GM19025 (cell line): ENCODE measurements around the gene ACVR1.

Experiments used
- ATAC-seq: cut with Tn5 transposase; IDR thresholded peaks from one replicate; pipeline ENCODE4 v1.9.1; 2021; ENCODE audit warnings: mild to moderate bottlenecking, low read depth, moderate library complexity; ENCODE audit not compliant: unreplicated experiment

ACVR1 gene

DNA sequence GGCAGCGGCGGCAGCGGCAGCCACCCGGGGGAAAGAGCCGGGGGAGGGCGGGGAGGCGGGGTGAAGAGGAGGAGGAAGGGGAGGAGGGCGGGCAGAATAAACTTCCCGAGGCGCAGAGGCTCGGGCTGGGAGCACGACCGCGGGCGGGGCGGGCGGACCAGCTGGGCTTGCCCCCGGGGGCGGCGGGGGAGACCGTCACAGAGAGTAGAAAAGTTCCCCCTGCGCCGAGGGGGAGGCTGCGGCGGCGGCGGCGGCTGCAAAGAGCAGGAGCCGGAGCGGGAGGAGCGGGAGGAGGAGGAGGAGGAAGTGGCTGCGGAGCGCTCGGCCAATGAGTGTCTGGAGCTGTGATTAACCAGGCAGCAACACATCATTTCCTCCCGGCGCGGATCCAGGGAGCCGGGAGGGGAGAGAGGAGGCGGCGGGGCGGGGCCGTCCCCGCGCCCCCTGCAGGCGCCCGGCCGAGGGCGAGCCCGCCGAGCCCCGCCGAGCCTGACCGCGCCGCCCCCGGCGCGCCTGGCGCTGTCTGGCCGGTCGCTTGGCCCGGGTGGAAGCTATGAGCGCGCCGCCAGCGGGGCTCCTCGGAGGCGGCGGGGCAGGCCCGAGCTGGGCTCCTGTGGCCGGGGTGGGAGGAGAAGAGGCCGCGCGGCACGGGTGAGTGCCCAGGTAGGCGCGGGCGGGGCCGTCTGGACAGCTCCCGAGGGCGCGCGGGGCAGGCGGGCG lies at the start of gene ACVR1:
Gene ACVR1, minus strand, starts transcription at position 265 of the 720 bp plus-strand sequence. CDS start 76,837 bp downstream, outside the sequence.
- ATAC-seq: peak; percentile 77

DNA sequence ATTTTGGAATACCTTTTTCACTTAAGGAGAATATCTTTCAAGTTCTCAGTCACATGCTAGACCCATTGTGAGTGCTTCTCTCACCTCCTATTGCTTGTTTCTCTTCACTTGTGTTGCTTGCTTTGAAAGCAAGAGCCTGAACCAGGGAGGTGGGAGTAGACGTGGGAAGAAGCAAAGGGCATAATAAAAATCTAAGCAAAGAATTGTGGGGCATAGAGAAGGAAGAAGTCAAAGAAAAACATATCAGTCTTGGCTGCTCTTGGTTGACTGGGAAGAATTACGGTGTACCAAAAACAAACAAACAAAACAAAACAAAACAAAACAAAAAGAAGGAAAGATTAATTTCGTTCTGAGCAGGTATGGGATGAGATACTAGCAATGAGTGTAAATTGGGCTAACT lies 48.9 kb upstream of the ACVR1 start:
- ATAC-seq: no peak

DNA sequence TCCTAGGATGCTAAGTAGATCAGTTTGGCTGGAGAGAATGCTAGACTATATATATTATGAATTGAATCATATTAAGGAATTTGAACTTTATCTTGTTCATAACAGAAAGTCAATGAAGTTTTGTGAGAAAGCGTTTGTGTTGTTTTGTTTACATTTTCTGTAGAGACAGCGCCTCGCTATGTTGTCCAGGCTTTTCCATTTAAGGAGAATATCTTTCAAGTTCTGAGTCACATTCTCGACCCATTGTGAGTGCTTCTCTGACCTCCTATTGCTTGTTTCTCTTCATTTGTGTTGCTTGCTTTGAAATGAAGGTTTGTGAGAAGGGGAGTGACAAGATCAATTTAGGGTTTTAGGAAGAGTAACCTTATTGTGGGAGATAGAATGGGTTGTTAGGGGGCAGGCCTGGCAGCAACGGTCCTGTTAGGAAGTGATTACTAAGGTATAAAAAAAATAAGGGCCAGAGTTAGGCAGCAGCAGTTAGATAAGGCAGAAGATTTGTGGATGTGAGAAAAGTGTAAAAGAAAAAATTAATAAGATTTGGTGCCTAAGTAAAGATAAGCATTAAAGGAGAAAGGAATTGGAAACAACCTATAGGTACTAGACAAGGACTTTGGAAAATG lies 47.6 kb upstream of the ACVR1 start:
- ATAC-seq: no peak

DNA sequence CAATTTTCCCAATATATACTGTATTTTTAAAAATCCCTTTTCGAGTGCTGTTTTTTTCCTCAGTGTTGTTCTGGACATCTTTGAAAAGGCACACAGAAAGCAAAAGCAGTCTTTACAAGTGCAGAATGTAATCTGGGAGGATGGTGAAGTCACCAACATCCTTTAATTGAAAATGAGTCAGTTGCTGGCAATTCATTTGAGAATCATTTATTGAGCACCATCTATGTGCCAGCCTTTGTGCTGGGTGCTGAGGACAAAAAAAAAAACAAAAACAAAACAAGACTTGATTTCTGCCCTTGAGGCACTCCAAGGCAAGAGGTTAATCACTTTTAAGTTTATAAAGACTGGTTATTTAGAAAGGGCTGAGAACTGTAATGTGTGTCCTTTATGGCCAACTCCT lies 46.7 kb upstream of the ACVR1 start:
- ATAC-seq: no peak

DNA sequence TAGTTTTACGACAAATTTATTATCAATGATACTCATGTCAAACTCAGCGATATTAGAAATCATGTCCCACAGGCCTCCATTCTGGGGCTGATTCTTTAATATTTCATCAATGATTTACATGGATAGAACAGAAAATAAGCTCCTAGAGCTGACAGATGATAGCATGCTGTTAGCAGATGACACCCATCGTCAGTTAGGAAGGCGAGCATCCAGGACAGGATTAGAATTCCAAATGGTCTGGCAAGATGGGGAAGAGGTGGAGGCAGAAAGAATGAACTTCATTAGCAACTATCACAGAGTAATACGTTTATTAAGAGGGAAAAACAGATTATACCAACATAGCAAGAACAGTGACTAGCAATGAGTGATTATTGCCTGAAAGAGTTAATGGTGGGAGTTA lies 46.2 kb upstream of the ACVR1 start:
- no peak for ATAC-seq

DNA sequence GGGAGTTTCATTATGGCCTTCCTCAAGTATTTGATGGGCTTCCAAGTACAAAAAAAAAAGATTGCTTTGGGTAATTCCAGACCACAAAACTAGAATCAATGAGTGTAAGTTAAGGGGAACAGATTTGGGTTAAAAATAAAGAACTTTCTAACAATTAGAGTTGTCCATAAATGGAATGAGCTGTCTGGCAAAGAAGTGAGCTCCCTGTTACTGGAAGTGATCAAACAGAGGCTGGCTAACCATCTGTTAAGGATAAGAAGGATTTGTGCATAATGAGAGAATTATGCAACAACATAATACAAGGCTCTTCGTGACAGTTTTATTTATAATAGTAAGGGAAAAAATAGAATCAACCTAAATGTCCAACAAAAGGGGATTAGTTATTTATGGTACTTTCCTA lies 44.6 kb upstream of the ACVR1 start:
- no peak for ATAC-seq

DNA sequence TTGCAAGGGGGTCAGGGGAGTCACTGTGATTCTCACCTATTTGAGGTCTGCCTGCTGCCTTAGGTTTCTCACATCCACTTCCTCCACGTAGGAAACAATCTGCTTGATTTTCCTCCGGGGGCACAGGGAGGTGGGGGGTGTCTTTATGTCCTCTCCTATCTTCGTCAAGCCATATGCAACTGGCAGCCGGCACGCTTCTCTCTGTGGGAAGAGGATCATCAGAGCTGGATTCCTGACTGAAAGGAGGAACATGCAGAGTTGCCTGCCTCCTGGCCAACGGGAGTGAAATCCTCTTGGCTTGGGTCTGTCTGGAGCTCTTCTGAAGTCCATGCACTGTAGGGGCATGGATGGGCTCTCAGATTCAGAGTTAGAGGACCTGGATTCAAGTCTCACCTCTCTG lies 43.1 kb upstream of the ACVR1 start:
- ATAC-seq: no peak

DNA sequence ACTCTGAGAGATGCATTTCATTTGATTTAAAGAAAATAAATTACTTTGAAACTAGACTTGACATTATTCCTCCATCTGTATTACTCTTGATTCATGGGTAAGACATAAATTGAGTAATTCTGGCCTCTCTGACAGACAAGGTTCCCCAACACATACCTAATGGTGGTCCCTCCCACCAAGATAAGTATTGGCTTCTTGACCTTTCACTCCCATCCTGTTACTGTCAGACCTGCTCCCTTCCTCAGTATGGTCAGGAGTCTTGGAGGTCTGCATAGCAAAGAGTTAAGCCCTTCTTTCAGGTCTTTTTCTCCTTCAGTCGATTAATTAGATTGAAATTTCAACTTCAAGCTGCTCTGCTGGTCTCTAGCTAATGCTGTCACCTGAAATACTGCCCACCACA lies 42.2 kb upstream of the ACVR1 start:
- no peak for ATAC-seq

DNA sequence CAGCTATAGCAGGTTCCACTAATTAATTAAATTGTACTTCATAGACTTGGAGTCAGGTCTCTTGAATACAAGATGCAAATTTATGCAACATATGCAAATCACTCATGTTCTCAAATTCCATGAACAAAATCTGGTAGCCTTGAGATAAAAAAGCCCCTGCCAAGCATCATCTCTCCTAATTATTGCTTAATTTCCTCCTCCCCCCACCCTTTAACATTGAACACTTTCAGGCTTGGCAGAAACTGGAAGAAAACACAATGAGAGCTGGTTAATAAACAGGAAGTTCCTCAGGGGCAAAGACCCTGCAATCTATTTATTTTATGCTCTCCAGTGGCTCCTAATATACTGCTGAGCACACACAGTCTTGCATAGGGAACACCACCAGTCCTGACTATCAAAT lies 35.6 kb upstream of the ACVR1 start:
- ATAC-seq: no peak

DNA sequence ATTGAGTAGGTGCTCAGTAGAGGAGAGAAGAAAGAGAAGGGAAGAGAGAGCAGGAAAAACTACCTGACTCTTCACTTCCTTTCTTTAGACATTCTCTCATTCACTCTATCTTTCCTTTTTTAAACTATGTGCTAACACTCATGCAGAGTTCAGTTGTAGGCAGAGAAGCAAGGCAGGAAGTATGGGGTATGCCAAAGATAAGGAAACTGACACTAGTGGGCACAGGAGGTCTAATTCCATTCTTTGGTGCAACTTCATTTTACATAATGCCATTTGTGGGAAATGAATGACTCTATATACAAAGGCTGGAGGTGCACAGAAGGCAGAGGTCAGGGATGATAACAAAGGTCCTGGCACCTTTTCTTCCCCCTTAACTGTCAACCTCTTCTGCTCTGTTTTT lies 35.1 kb upstream of the ACVR1 start:
- ATAC-seq: no peak

DNA sequence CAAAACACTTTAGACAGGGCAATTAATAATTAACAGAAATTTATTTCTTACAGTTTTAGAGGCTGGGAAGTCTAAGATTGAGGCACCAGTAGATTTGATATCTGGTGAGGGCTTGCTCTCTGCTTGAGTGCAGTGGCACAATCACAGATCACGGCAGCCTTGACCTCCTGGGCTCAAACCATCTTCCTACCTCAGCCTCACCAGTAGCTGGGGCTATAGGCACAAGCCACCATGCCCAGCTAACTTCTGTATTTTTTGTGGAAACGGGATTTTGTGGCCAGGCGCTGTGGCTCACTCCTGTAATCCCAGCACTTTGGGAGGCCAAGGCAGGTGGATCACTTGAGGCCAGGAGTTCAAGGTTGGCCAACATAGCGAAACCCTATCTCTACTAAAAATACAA lies 29.0 kb upstream of the ACVR1 start:
- ATAC-seq: no peak

DNA sequence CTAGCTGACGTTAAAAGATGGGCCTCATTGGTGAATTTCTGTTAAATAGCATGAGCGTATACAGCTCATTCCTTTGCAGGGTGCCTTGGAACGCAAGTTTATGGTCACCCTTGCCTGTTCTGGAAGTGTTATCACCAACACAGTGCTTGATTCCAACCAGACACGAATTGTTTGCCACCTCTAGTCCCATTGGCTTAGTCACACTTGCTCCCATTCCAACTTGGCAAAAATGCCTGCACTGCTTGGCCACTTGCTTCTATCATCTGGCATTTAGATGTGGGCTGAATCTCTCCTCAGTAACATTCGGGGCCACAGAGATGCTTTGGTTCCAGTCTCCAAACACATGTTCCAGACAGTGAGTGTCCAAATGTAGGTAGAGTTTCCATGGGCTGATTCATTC lies 27.5 kb upstream of the ACVR1 start:
- ATAC-seq: no peak

DNA sequence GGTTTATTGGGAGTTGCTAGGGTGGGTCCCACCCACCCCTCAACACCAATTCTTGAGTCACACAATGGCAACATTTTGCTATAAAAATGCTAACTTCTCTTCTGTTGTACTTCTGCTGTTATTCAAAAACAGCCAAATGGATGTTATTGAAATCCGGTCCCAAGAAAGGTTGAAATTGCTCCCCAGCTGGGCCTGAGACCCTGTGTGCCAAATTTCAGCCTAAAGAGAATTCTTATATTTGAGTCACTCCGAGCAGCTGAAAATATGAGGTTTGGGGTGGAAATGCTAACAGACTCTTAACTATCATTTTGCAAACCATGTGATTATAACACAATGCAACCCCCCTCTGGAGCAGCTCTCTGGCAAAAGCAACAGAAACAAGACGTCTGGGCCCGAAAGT lies 27.0 kb upstream of the ACVR1 start:
- ATAC-seq: no peak

DNA sequence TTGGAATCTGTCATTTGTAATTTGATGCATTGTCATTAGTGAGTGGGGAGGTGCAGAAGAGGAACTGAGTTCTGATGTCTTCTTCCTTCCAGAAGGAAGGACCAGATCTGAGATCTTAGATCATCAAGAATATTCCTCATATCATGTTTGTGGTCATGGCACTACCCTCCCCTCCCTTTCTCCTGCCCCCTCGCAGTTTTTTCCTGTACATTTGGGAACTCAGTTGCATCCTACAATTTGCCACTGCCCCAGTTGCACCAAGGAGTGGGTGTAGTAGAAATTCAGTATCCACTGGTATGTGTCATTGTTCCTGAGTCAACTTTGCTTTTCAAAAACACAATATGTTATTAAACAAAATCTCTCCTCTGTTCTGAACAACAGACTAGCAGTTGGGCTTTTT lies 26.6 kb upstream of the ACVR1 start:
- no peak for ATAC-seq

DNA sequence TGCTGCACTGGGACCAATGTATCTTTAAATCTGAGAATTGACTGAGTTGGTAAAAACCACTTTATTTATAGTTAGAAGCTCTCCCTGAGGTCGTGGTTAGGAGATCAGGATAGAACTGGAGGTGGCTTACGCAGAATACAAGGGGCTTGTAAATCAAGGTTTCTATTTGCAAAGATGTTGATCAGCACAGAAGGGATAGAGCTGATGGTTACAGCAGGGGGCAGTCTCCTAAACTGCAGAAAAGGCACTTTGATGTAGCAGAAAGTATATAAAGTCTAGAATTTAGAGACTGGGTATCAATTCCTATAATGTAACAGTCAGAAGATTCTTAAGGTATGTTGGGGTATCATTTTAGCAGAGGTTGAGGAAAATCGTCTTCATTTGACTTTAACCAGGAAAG lies 25.2 kb upstream of the ACVR1 start:
- no peak for ATAC-seq

DNA sequence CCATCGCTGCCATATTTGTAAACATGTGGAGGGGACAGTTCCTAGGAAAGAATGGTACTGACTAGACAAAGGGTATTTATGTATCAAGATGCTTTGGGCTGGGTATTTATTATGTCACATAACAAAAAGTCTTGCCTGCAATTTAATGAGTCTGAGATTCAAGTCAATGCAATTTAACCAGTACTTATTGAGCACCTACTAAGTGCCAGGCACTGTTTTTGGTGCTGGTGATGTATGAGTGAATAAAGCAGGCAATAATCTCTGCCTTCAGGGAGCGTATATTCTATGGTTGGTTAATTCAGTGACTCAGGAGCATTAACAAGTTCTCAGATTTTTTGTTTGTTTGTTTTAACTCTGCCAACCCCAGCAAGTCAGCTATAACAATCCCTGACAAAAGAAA lies 24.6 kb upstream of the ACVR1 start:
- ATAC-seq: no peak

DNA sequence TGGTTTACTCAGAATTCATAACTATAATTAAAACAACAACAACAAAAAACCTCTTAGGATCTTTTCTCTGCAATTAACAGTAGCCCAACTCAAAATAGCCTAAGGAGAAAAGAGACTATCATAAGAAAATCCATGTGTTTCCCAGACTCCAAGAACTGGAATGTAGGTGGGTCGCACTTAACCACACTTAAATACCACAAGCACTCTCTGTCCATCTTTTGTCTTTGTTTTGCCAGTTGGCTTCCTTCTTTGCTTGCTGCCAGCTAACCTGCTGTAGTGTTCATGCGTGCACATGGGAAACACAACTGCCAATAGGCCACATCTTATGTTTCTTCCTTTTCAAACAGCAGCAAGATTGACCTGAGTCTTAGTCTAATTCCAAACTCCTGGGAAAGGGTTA lies 24.1 kb upstream of the ACVR1 start:
- no peak for ATAC-seq

DNA sequence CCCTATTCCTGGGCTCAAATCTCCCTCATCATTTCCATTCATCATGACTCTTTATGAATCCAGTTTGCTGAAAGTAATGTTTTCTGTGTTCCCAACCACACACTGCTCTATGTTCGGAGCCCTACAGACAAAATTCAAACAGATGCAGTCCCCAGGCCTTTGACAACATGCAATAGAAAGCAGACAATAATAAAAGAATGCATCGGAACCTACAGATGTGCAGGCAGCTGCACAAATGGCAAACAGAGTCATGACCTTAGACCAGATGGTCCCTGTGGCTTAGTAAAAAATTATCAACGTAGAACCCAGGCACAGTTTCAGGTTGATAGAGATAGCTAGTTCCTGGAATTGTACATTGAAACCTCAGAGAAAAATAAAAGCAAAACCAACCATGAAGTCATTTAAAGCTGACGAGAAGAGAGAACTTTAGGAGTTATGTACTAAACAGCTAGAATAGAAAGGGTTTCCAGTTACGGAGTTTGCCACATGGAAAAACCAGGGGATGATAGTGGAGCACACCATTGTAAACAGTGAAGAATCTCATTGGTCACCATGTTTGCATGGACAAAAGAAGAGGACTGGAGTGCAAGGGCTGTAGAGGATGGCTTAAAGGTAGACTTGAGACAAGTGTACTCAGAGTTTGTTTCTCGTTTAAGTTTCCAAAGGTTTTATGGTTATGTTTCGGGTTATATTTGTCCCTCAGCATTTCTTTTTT lies 23.2 kb upstream of the ACVR1 start:
- ATAC-seq: peak; percentile 90

DNA sequence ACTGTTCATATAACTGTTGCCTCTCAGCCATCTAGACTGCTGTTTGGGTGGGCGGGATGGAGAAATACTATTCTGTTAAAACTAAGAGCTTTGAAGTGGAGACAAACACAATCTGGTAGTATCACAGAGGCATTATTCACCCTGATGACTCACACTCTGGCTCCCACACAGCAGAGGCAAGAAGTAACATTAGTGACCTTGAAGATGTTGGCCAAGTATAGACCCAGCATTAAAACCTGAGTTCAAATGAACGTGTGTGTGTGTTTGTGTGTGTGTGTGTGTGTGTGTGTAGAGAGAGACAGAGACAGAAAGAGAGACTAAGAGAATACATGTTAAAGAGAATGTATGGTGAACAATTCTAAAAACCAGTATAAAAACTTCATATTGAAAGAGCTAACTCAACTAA lies 22.5 kb upstream of the ACVR1 start:
- ATAC-seq: no peak

DNA sequence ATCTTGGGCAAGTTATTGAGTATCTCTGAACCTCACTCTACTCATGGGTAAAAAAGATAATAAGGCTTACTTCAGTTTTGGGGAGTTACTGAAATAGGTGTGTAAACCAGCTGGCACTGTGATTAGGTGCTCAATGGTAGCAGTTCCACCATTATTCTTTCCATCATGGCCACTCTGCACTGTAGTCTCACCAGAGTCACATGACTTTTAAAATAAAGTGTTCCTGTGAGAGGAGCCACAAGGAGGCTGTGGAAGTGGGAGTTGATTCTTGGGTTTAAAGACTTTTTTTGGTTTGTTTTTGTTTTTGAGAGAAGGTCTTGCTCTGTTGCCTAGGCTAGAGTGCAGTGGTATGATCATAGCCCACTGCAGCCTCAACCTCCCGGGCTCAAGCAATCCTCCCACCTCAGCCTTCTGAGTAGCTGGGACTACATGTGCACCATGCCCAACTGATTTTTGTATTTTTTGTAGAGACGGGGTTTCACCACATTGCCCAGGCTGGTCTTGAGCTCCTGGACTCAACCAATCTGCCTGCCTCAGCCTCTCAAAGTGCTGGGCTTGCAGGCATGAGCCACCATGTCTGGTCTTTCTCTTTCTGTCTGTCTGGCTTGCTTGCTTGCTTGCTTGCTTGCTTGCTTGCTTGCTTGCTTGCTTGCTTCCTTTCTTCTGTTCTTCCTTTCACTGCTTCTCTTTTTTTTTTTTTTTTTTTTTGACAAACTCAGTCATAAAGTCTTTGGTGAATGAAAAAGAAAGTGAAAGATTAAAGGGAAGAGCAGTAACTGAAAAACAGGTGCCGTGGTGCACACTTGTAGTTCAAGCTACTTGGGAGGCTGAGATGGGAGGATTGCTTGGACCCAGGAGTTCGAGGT lies 21.2 kb upstream of the ACVR1 start:
- ATAC-seq: no peak

DNA sequence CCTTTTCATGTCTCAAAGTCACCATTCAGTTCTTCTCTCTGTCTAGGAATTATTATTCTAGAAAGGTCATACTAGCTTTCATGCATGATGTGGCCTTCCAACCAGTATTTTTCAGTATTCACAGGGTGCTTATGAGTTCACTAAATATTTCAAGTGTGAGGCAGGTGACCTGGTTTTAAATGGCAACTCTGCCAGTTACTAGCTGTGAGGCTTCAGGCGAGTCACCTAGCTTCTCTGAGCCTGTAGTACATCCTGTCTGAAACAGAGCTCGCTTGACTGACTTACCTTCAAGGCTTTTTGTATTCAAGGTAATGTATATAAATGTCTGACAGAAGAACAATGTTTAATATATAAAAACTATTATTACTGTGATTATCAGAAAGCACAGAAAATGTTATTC lies 19.4 kb upstream of the ACVR1 start:
- ATAC-seq: no peak
